DOHH2 (cell line): Measurements from ENCODE around the gene TMPRSS13.
"Not testable (repeated sequence)": the region's sequence is repeated elsewhere in the genome, so short reads cannot be mapped to it uniquely, and the experiment has no call there.

Experiments used
- H3F3A ChIP-seq: fragments of 200-600 bp; sonication (generic), shearing (Covaris generic); 2 replicates; pipeline ENCODE4 v1.6.0; 2016; ENCODE audit warnings: antibody characterized with exemption, mild to moderate bottlenecking; ENCODE audit not compliant: control insufficient read depth, insufficient read depth
- H3K27ac ChIP-seq: fragments of 200-600 bp; sonication (generic); 2 replicates; pipeline ENCODE4 v1.5.1; 2014; ENCODE audit warnings: low read depth, mild to moderate bottlenecking, low read length, moderate library complexity
- H3K27me3 ChIP-seq: fragments of 200-600 bp; sonication (generic); 2 replicates; pipeline ENCODE4 v1.6.1; 2014; ENCODE audit warnings: mild to moderate bottlenecking, low read length, mixed read lengths; ENCODE audit not compliant: control insufficient read depth
- H3K36me3 ChIP-seq: fragments of 200-600 bp; sonication (generic); 2 replicates; pipeline ENCODE4 v1.6.1; 2014; ENCODE audit warnings: mild to moderate bottlenecking, low read length, moderate library complexity, mixed read lengths; ENCODE audit not compliant: control insufficient read depth
- H3K4me1 ChIP-seq: fragments of 200-600 bp; sonication (generic); 2 replicates; pipeline ENCODE4 v1.6.1; 2014; ENCODE audit warnings: mild to moderate bottlenecking, low read length, mixed read lengths; ENCODE audit not compliant: control insufficient read depth
- H3K4me2 ChIP-seq: fragments of 200-600 bp; sonication (generic); 2 replicates; pipeline ENCODE4 v1.6.0; 2014; ENCODE audit warnings: mild to moderate bottlenecking, low read length, moderate library complexity
- H3K4me3 ChIP-seq: fragments of 200-600 bp; sonication (generic); 2 replicates; pipeline ENCODE4 v1.5.1; 2014; ENCODE audit warnings: mild to moderate bottlenecking, low read length, mixed read lengths
- H3K79me2 ChIP-seq: fragments of 200-600 bp; sonication (generic); 2 replicates; pipeline ENCODE4 v1.6.1; 2014; ENCODE audit warnings: mild to moderate bottlenecking, low read length, mixed read lengths; ENCODE audit not compliant: control insufficient read depth
- H3K9me2 ChIP-seq: fragments of 200-600 bp; sonication (generic); replicated peaks from 2 replicates; pipeline ENCODE4 v1.6.1; 2014; ENCODE audit warnings: mild to moderate bottlenecking, low read length, mixed read lengths; ENCODE audit not compliant: control insufficient read depth
- H3K9me3 ChIP-seq: fragments of 200-600 bp; sonication (generic); 2 replicates; pipeline ENCODE4 v1.6.1; 2014; ENCODE audit warnings: antibody characterized with exemption, low read length, mixed read lengths; ENCODE audit not compliant: control insufficient read depth, insufficient read depth
- H4K20me1 ChIP-seq: fragments of 200-600 bp; sonication (generic); 2 replicates; pipeline ENCODE4 v1.6.0; 2014; ENCODE audit warnings: low read depth, mild to moderate bottlenecking, antibody characterized with exemption, low read length, moderate library complexity; ENCODE audit not compliant: control insufficient read depth, insufficient read depth
- CTCF ChIP-seq: fragments of 200-600 bp; sonication (generic); IDR thresholded peaks from one replicate; pipeline ENCODE4 v1.5.1; 2014; ENCODE audit warnings: antibody characterized with exemption, mild to moderate bottlenecking, low read depth, low read length; ENCODE audit not compliant: poor library complexity, severe bottlenecking
- EZH2phosphoT487 ChIP-seq: fragments of 200-600 bp; sonication (generic); IDR thresholded peaks from 2 replicates; pipeline ENCODE4 v1.6.1; 2017; ENCODE audit warnings: borderline replicate concordance, mild to moderate bottlenecking, antibody characterized with exemption, low read length, moderate library complexity, mixed read lengths

Gene TMPRSS13

GRCh38 chr11:117949062-117949461, 19.9 kb upstream of the TMPRSS13 start:
- no peaks in the 10 kb centered on the region for H3K9me2 ChIP-seq
- H3K27ac ChIP-seq: no peak overlapping the region
- H3K27me3 ChIP-seq: no peaks in the 10 kb centered on the region
- H3K4me2 ChIP-seq: no peak overlapping the region
- H3K4me1 ChIP-seq: peaks cover 65% of the 10 kb centered on the region
- TF ChIP-seq CTCF: no peak
- TF ChIP-seq EZH2phosphoT487: no peak
- no peaks in the 10 kb centered on the region for H3K79me2 ChIP-seq
- no peak overlapping the region for H3K4me3 ChIP-seq
- H3K9me3 ChIP-seq: no peaks in the 10 kb centered on the region
- H3F3A ChIP-seq: no peaks in the 10 kb centered on the region
- H3K36me3 ChIP-seq: no peaks in the 10 kb centered on the region
- no peaks in the 10 kb centered on the region for H4K20me1 ChIP-seq

GRCh38 chr11:117948466-117948865, 19.3 kb upstream of the TMPRSS13 start:
- not testable (repeated sequence) for H3K27me3 ChIP-seq, H3K9me3 ChIP-seq, H3F3A ChIP-seq, H3K36me3 ChIP-seq, H3K4me2 ChIP-seq, H3K4me3 ChIP-seq, H3K9me2 ChIP-seq, H4K20me1 ChIP-seq, H3K79me2 ChIP-seq, H3K27ac ChIP-seq
- peaks cover 59% of the 10 kb centered on the region for H3K4me1 ChIP-seq

GRCh38 chr11:117947751-117948150, 18.5 kb upstream of the TMPRSS13 start:
- not testable (repeated sequence) for H3K4me2 ChIP-seq, H3K79me2 ChIP-seq

GRCh38 chr11:117946842-117947526, 17.8 kb upstream of the TMPRSS13 start:
- H3K36me3 ChIP-seq: no peaks in the 10 kb centered on the region
- H3K4me3 ChIP-seq: no peak overlapping the region
- no peak overlapping the region for H3K27ac ChIP-seq
- H3K9me3 ChIP-seq: no peaks in the 10 kb centered on the region
- no peaks in the 10 kb centered on the region for H3K27me3 ChIP-seq
- no peaks in the 10 kb centered on the region for H3K79me2 ChIP-seq
- H3K4me2 ChIP-seq: no peak overlapping the region
- TF ChIP-seq CTCF: peak; percentile 99
- TF ChIP-seq EZH2phosphoT487: no peak
- no peaks in the 10 kb centered on the region for H4K20me1 ChIP-seq
- H3K4me1 ChIP-seq: peaks cover 44% of the 10 kb centered on the region
- no peaks in the 10 kb centered on the region for H3K9me2 ChIP-seq
- no peaks in the 10 kb centered on the region for H3F3A ChIP-seq

More at GRCh38 chr11:117947751-117948150, 18.5 kb upstream of the TMPRSS13 start:
- not testable (repeated sequence) for H3K36me3 ChIP-seq, H3K9me3 ChIP-seq, H4K20me1 ChIP-seq, H3K27ac ChIP-seq, H3F3A ChIP-seq, H3K9me2 ChIP-seq, H3K27me3 ChIP-seq, H3K4me3 ChIP-seq
- peaks cover 52% of the 10 kb centered on the region for H3K4me1 ChIP-seq
